B cell (primary cell): ENCODE measurements around the gene CSE1L. TPM values are rescaled to one million over a fixed set of nuclear protein-coding genes. Genes with fewer than 3 reads are reported as not detected.

Experiments
- ATAC-seq: fragments of 200-7000 bp; cut with Tn5 transposase; one replicate; pipeline ENCODE4 v1.10.0; 2021; ENCODE audit warnings: low read depth, mild to moderate bottlenecking, moderate number of reproducible peaks, moderate library complexity
- CTCF ChIA-PET: fragments of 350-600 bp; sonication (Branson Sonifier 250); formaldehyde crosslinking; loops from one replicate; lab custom pipeline; 2021; ENCODE audit warnings: antibody characterized with exemption, inconsistent platforms; lab: Charles Lee
- POLR2A ChIA-PET: fragments of 350-600 bp; sonication (Branson Sonifier 250); formaldehyde crosslinking; loops from one replicate; lab custom pipeline; 2021; ENCODE audit warnings: antibody characterized with exemption; lab: Charles Lee
- DNase-seq: peaks from one replicate; pipeline ENCODE4 v3.0.0; 2013
- H2AFZ ChIP-seq: 2 replicates; pipeline ENCODE4 v1.6.1; 2012; ENCODE audit warnings: mild to moderate bottlenecking, low read depth, low read length; ENCODE audit not compliant: insufficient read depth, poor library complexity, severe bottlenecking
- H3K27ac ChIP-seq, 2 donors: 1 replicate in 1 of 2; 2 replicates in 1 of 2; pipeline ENCODE4 v1.5.1; 2012 to 2013; ENCODE audit warnings: low read length in 2 of 2, mild to moderate bottlenecking in 2 of 2, moderate library complexity in 1 of 2
- H3K27me3 ChIP-seq, 4 experiments: fragments of 200-600 bp in 1 of 4; sonication (generic) in 1 of 4; replicated peaks in 1 of 4; 1 replicate in 2 of 4; 2 replicates in 2 of 4; pipeline versions ENCODE4 v1.6.1 to v1.7.0; 2013 to 2016; ENCODE audit warnings: low read length in 3 of 4, mild to moderate bottlenecking in 2 of 4, mixed read lengths in 1 of 4, moderate library complexity in 1 of 4; ENCODE audit not compliant: insufficient read depth in 4 of 4, control insufficient read depth in 3 of 4; ENCODE audit errors: control extremely low read depth in 1 of 4
- H3K36me3 ChIP-seq, 2 experiments: replicated peaks in 1 of 2; 1 replicate in 1 of 2; 2 replicates in 1 of 2; pipeline versions ENCODE4 v1.6.1 to v1.7.1; 2013; ENCODE audit warnings: low read length in 1 of 2; ENCODE audit not compliant: insufficient read depth in 2 of 2, control insufficient read depth in 1 of 2; ENCODE audit errors: control extremely low read depth in 1 of 2, extremely low read depth in 1 of 2
- H3K4me1 ChIP-seq, 2 donors: fragments of 200-600 bp in 1 of 2; sonication (generic) in 1 of 2; 1 replicate in 1 of 2; 2 replicates in 1 of 2; pipeline versions ENCODE4 v1.5.1 to v1.6.1; 2013 to 2017; ENCODE audit warnings: low read length in 2 of 2; ENCODE audit not compliant: control insufficient read depth in 2 of 2, insufficient read depth in 2 of 2
- H3K4me2 ChIP-seq: replicated peaks from 2 replicates; pipeline ENCODE3; 2012; ENCODE audit warnings: mild to moderate bottlenecking, low read depth, low read length; ENCODE audit not compliant: poor library complexity, severe bottlenecking
- H3K4me3 ChIP-seq, 5 experiments: fragments of 200-600 bp in 1 of 5; sonication (generic) in 1 of 5; 1 replicate in 3 of 5; 2 replicates in 2 of 5; pipeline versions ENCODE4 v1.5.1 to v1.7.0; 2011 to 2016; ENCODE audit warnings: low read length in 4 of 5, mild to moderate bottlenecking in 4 of 5, low read depth in 2 of 5, control low read depth in 1 of 5, moderate library complexity in 1 of 5; ENCODE audit not compliant: insufficient read depth in 1 of 5; ENCODE audit errors: control extremely low read depth in 1 of 5, extremely low read depth in 1 of 5
- H3K79me2 ChIP-seq: fragments of 200-600 bp; sonication (generic); one replicate; pipeline ENCODE4 v1.6.0; 2016; ENCODE audit warnings: low read length; ENCODE audit not compliant: control insufficient read depth, insufficient read depth
- H3K9ac ChIP-seq: fragments of 200-600 bp; sonication (generic); 2 replicates; pipeline ENCODE4 v1.6.1; 2017; ENCODE audit warnings: mild to moderate bottlenecking, low read length, moderate library complexity
- H3K9me3 ChIP-seq, 3 donors: one replicate each; pipeline versions ENCODE4 v1.6.1 to v1.7.1; 2013; ENCODE audit warnings: low read length in 2 of 3; ENCODE audit not compliant: control insufficient read depth in 2 of 3, insufficient read depth in 1 of 3; ENCODE audit errors: control extremely low read depth in 1 of 3
- H4K20me1 ChIP-seq: 2 replicates; pipeline ENCODE4 v1.6.0; 2012; ENCODE audit warnings: mild to moderate bottlenecking, low read length; ENCODE audit not compliant: insufficient read depth, control insufficient read depth, poor library complexity, severe bottlenecking
- H3K27ac Mint-ChIP-seq: one replicate; pipeline ENCODE4 v1.8.0; 2021; ENCODE audit warnings: mixed read lengths
- H3K27me3 Mint-ChIP-seq: one replicate; pipeline ENCODE4 v1.8.0; 2021; ENCODE audit warnings: mixed read lengths
- H3K4me1 Mint-ChIP-seq: one replicate; pipeline ENCODE4 v1.8.0; 2021; ENCODE audit warnings: mixed read lengths
- H3K4me3 Mint-ChIP-seq: one replicate; pipeline ENCODE4 v1.8.0; 2021; ENCODE audit warnings: mixed read lengths
- H3K9me3 Mint-ChIP-seq: one replicate; pipeline ENCODE4 v1.8.0; 2022; ENCODE audit warnings: mixed read lengths; ENCODE audit not compliant: insufficient read depth
- EZH2 ChIP-seq: IDR thresholded peaks from 2 replicates; pipeline ENCODE4 v1.6.1; 2012; ENCODE audit warnings: borderline replicate concordance, low read depth, mild to moderate bottlenecking, moderate library complexity, low read length; ENCODE audit not compliant: insufficient read depth, poor library complexity, severe bottlenecking
- WGBS: methylation state at CpG from one replicate; pipeline ENCODE4 v1.1.5; 2013; ENCODE audit warnings: missing lambda C conversion rate; ENCODE audit not compliant: insufficient coverage; 5-methylcytosine and 5-hydroxymethylcytosine counted together
- intact Hi-C: fragments of 100-400 bp; cut with micrococcal nuclease; formaldehyde crosslinking; loops from one replicate; pipeline ENCODE4 v1.10.0; 2022
- polyA plus RNA-seq: library from polyadenylated mRNA; depleted of rRNA; stranded (reverse); fragments of >200 nt; gene quantifications from 2 replicates; pipeline ENCODE4 v1.2.3, GENCODE V29; 2012
- total RNA-seq, 2 donors: library from RNA; stranded (reverse); fragments of 120-200 nt in 1 of 2; gene quantifications; 1 replicate in 1 of 2; 2 replicates in 1 of 2; pipeline versions ENCODE4 v1.2.3 to v1.2.4, GENCODE V29; 2013 to 2022
- TF ChIP-seq, protein P1 (sequence below): fragments of 200-600 bp; IDR thresholded peaks from one replicate; pipeline ENCODE4 v1.8.0; 2022; ENCODE audit warnings: antibody characterized with exemption, mild to moderate bottlenecking

Gene CSE1L
- total and polyA plus RNA-seq, 2 donors (not counting 1 experiment from before 2014, with no cell fraction given) = 7.6 to 38.0 TPM

DNA sequence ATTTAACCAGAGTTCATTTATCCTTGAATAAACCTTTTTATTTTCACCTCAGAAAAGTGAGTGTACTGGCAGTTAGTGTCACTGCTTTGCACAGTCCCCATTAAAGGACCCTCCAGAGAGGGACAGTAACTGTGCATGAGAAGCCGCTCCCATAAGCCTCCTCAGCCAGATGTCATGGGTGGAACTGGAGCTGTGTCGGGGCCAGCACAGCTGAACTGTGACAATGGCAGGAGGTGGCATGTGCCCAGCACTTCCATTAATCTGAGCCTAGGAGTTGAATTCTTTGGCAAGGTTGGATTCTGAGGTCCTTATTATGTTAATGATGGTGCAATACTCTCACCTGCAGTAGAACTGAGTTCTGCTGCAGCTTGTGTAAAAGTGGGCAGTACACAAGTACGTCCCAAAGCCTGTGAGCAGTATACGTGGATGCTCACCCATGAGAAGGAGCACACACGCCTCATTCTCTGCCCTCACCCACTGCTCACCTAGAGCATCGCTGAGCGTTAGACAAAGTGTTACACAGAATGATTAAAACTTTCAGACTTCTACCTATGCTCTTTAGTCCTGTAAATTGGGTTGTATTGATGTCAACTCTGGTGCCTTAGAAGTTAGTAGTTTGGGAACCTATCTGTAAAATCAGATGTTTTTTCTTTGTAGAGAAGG is 11.9 kb upstream of the CSE1L start:
- DNase-seq (no peak), ATAC-seq (no peak)
- Mint-ChIP-seq H3K27me3 (no peaks in the 10 kb centered on the region), H3K9me3 (no peaks in the 10 kb centered on the region), H3K27ac (no peak overlapping the region), H3K4me3 (no peak overlapping the region), H3K4me1 (peaks cover 12% of the 10 kb centered on the region)
- H3K9me3 ChIP-seq = no peaks in the 10 kb centered on the region
- no peaks in the 10 kb centered on the region for H4K20me1 ChIP-seq
- WGBS = 100% methylated on average over 4 of the region's 7 CpGs
- H3K4me1 ChIP-seq = peaks cover 11 to 16% of the 10 kb centered on the region in 2 donors
- no peaks in the 10 kb centered on the region for H3K27me3 ChIP-seq
- no peak overlapping the region for H2AFZ ChIP-seq
- no peak overlapping the region for H3K9ac ChIP-seq
- H3K36me3 ChIP-seq = peaks cover 4 to 44% of the 10 kb centered on the region in 2 experiments
- H3K4me2 ChIP-seq = no peak overlapping the region
- H3K27ac ChIP-seq = no peak overlapping the region
- H3K4me3 ChIP-seq = no peak overlapping the region
- H3K79me2 ChIP-seq = no peaks in the 10 kb centered on the region
- ChIA-PET CTCF (no interaction called here), POLR2A (no interaction called here)
- TF ChIP-seq, protein P1, sequence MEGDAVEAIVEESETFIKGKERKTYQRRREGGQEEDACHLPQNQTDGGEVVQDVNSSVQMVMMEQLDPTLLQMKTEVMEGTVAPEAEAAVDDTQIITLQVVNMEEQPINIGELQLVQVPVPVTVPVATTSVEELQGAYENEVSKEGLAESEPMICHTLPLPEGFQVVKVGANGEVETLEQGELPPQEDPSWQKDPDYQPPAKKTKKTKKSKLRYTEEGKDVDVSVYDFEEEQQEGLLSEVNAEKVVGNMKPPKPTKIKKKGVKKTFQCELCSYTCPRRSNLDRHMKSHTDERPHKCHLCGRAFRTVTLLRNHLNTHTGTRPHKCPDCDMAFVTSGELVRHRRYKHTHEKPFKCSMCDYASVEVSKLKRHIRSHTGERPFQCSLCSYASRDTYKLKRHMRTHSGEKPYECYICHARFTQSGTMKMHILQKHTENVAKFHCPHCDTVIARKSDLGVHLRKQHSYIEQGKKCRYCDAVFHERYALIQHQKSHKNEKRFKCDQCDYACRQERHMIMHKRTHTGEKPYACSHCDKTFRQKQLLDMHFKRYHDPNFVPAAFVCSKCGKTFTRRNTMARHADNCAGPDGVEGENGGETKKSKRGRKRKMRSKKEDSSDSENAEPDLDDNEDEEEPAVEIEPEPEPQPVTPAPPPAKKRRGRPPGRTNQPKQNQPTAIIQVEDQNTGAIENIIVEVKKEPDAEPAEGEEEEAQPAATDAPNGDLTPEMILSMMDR = no peak
- TF ChIP-seq EZH2 = no peak
- intact Hi-C loops = no loop called here

DNA sequence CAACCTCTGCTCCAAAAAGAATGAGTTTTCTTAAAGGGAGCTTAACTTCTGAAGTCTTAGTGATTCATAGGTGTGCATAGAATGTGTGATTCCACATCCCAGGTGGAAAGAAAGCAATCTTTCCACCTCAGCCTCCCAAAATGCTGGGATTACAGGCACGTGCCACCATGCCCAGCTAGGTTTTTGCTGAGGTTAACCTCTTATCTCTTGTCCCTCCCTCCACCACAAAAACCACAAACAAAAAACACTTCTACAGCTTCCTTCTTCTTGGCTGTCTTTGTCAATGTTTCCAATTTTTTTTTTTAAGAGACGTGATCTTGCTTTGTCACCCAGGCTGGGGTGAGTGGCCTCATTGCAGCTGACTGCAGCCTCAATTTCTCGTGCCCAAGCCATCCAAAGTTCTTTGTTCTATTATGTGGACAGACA is 8.1 kb upstream of the CSE1L start:
- intact Hi-C loops = no loop called here
- peak overlapping the region; percentile 47 for H3K27ac Mint-ChIP-seq

More for the DNA sequence above, 8.1 kb upstream of the CSE1L start:
- H3K27me3 ChIP-seq = no peaks in the 10 kb centered on the region
- H3K27ac ChIP-seq = no peak overlapping the region
- peaks cover 11 to 16% of the 10 kb centered on the region in 2 donors for H3K4me1 ChIP-seq
- WGBS = 8% methylated on average over 3 of the region's 3 CpGs
- no peak overlapping the region for H3K9ac ChIP-seq
- H3K4me2 ChIP-seq = peak overlapping the region; percentile 10
- no peaks in the 10 kb centered on the region for H3K9me3 ChIP-seq
- H3K4me3 Mint-ChIP-seq = no peak overlapping the region
- TF ChIP-seq EZH2 = no peak
- TF ChIP-seq, protein P1 = no peak
- H3K4me3 ChIP-seq = no peak overlapping the region
- H2AFZ ChIP-seq = no peak overlapping the region
- ATAC-seq = peak; percentile 36
- no peaks in the 10 kb centered on the region for H3K79me2 ChIP-seq
- H4K20me1 ChIP-seq = no peaks in the 10 kb centered on the region
- DNase-seq = peak; percentile 35
- no peaks in the 10 kb centered on the region for H3K27me3 Mint-ChIP-seq
- H3K36me3 ChIP-seq = peaks cover 2 to 23% of the 10 kb centered on the region in 2 experiments
- ChIA-PET CTCF (interaction anchor here (1.0 kb wide), 1 partner anchor 1361 kb away, joined by 3 read pairs; no protein-coding TSS in a partner anchor), POLR2A (no interaction called here)
- no peaks in the 10 kb centered on the region for H3K9me3 Mint-ChIP-seq
- H3K4me1 Mint-ChIP-seq = peaks cover 12% of the 10 kb centered on the region
